Measurements from ENCODE around the gene ANAPC1.
"Not testable (repeated sequence)": the region's sequence is repeated elsewhere in the genome, so short reads cannot be mapped to it uniquely, and the experiment has no call there.

ANAPC1 gene, protein sequence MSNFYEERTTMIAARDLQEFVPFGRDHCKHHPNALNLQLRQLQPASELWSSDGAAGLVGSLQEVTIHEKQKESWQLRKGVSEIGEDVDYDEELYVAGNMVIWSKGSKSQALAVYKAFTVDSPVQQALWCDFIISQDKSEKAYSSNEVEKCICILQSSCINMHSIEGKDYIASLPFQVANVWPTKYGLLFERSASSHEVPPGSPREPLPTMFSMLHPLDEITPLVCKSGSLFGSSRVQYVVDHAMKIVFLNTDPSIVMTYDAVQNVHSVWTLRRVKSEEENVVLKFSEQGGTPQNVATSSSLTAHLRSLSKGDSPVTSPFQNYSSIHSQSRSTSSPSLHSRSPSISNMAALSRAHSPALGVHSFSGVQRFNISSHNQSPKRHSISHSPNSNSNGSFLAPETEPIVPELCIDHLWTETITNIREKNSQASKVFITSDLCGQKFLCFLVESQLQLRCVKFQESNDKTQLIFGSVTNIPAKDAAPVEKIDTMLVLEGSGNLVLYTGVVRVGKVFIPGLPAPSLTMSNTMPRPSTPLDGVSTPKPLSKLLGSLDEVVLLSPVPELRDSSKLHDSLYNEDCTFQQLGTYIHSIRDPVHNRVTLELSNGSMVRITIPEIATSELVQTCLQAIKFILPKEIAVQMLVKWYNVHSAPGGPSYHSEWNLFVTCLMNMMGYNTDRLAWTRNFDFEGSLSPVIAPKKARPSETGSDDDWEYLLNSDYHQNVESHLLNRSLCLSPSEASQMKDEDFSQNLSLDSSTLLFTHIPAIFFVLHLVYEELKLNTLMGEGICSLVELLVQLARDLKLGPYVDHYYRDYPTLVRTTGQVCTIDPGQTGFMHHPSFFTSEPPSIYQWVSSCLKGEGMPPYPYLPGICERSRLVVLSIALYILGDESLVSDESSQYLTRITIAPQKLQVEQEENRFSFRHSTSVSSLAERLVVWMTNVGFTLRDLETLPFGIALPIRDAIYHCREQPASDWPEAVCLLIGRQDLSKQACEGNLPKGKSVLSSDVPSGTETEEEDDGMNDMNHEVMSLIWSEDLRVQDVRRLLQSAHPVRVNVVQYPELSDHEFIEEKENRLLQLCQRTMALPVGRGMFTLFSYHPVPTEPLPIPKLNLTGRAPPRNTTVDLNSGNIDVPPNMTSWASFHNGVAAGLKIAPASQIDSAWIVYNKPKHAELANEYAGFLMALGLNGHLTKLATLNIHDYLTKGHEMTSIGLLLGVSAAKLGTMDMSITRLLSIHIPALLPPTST (N-terminal part only)

DNA sequence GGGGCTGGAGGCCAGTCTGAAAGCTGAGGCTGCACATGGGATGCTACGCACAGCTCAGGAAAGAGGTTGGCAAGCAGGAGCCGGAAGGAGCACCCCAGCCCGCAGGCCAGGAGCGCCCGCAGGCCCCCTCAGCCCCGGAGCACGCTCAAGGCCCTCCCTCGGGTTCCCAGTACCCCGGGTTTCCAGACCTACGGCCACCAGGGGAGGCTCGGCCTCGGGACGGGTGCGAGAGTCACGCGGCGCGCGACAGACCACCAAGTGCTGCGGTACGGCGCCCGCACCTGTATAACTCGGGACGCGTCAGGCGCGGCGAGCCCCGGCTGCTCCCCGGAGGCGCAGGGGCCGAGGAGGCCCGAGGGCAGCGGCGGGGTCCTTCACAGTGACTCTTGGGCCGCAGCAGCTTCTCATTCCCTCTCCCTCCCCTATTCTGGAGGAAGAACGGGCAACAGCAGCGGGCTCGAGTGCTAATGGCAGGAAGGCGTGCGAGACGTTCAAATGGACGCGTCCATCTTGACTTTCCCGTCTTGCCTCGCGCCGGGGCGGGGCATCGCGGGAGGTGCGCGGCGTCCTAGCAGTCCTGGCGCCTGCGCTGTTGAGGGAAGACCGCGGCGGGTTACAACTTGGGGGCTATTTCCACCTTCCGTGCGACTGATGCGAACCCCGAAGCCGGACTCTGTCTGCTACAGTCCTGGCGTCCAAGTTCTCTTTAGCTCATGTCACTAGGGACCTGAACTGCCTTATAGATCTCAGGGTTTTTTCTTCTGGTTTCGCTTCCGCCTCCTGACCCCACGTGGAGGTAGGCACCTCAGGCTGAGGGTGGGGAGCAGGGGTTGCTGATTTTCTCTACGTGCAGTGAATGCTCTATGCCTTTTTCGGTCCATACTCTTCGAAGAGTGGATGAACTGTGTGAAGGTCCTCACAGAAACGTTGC, at the start of gene ANAPC1:
TSS of gene ANAPC1 (minus strand) at position 533 of the 931 bp plus-strand sequence. CDS start 3,368 bp downstream, outside the sequence.
- peak; percentile 51 to 76 for DNase-seq (ENCODE audit: low read depth in 2 of 2)

DNA sequence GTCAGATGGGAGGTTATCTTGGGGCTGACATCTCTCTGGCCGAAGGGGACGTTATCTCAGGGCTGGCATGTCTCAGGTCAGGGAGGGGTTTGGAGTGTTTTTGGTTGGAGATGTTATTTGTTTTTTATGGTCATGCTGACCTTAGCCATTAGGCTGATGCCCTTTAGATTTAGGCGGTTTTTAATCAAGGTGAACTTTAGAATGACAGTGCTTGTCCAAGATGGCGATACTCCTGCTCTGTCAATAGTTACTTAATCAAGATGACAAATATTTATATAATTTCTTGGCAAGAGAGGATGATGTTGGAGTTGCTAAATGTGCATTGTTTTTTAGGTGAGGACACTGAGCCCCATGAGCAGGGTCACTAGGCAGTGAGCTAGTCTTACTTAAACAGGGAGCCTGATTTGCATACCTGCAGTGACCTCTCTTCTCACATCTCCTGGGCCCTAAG, 48.9 kb upstream of the ANAPC1 start:
- DNase-seq (ENCODE audit: low read depth in 2 of 2), result no peak

GRCh38 chr2:111930875-111931274, 46.9 kb upstream of the ANAPC1 start:
- no peak for DNase-seq (ENCODE audit: low read depth in 2 of 2)

GRCh38 chr2:111930409-111930808, 46.4 kb upstream of the ANAPC1 start:
- DNase-seq (ENCODE audit: low read depth in 2 of 2), result no peak

- no peak for DNase-seq (ENCODE audit: low read depth in 2 of 2)
These were observed 43.7 kb upstream of the ANAPC1 start for GRCh38 chr2:111927723-111928122.

- DNase-seq (ENCODE audit: low read depth in 2 of 2), result no peak
These were observed 40.7 kb upstream of the ANAPC1 start for GRCh38 chr2:111924617-111925107.

DNA sequence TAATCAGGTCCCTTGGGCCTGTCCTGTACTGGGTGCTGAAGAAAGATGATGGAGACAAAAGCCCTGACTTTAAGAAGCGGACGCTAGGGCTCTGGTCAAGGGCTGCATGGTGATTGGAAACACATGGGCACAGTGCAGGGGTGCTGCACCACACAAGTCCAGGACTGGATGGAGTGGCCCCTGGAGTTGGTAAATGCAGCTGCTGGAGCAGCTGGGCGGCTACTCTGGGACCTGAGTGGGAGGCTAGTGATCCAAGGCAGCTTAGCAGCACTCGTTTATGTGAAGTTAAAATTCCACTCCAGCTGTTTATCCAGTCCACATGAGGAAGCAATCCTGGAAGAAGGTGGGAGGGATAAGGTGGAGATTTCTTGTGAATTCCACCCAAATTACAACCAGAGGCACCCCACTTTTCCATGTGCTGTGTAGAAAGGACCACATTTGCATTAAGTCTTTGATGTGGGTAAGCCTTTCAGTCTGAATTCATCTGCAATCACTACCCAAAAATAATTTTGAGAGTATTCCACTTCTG, 39.3 kb upstream of the ANAPC1 start:
- no peak for DNase-seq (ENCODE audit: low read depth in 2 of 2)

DNA sequence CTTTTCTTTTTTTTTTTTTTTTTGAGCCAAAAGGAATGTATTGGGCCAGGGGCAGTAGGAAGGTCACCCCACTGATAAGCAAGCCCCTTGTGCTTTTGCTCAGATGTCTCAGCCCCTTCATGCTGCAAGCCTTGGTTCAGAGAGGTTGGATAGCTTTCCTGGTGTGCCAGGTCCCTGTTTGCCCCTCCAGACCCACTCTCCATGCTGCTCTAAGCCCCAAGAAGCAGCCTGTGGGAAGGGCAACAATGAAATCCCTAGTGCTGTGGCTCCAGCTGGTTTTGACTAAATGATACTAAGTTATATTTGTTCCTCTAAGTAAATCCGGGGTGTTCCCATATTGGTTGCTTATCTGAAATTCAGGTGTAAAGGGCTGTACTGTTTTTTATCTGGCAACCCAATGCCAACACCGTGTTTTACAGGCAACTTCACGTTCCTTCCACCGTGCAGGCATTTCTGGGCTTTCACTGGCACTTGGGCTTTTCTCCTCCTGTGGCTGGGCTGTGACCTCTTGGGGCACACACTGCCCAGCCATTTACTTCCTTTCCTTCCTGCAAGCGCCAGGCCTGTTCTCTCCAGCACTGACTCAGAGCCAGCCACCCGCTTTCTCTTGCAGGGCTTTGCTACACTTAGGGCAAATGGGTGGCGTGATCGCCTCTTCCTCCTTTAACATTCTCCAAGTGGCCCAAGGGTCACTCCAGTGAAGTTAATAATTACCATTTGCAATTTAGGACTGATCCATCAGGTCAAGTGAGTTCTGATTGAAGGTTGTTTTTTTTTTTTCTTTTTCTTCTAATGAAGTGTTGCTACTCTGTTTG, 36.0 kb upstream of the ANAPC1 start:
- DNase-seq (ENCODE audit: low read depth in 2 of 2), result no peak

DNA sequence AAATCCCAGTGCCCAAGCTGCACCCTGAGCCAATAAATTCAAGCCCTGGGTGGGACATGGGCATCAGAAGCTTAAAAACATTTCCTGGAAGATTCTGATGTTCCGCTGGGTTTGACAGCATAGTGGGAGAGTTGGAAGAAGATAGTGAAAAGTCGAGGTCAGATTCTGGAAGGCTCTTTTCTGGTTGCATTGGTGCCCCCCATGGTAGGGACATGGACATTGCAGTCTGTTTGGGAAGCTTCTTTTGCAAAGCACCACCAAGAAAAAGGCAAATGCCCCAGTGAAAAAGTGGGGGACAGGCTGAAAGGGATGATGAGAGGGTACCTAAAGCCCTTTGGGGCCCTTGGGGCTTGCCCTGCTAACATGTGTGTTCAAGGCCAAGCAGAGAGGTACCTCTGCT, 35.4 kb upstream of the ANAPC1 start:
- DNase-seq (ENCODE audit: low read depth in 2 of 2), result no peak

- DNase-seq (ENCODE audit: low read depth in 2 of 2), result no peak
These were observed 34.4 kb upstream of the ANAPC1 start for GRCh38 chr2:111918383-111918806.

- no peak for DNase-seq (ENCODE audit: low read depth in 2 of 2)
These were observed 33.1 kb upstream of the ANAPC1 start for GRCh38 chr2:111917106-111917505.

DNA sequence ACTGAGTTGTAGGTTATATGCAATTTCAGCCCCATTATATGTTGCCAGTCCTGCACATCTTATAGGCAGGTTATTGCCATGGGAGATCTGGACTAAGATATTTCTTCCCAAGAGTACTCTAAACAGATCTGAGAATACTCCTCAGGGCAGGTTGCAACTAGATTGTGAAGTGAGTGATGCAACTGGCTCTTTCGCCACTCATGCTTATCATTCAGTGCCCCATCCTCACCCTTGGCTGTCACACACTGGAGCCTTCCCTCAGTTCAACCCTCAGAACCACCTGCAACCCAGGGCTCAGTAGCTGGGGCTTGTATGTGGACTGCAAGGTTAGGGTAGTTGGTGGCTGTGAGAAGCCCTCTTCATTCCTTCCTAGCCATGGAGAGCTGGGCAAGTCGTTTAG, 28.6 kb upstream of the ANAPC1 start:
- DNase-seq (ENCODE audit: low read depth in 2 of 2), result no peak

DNA sequence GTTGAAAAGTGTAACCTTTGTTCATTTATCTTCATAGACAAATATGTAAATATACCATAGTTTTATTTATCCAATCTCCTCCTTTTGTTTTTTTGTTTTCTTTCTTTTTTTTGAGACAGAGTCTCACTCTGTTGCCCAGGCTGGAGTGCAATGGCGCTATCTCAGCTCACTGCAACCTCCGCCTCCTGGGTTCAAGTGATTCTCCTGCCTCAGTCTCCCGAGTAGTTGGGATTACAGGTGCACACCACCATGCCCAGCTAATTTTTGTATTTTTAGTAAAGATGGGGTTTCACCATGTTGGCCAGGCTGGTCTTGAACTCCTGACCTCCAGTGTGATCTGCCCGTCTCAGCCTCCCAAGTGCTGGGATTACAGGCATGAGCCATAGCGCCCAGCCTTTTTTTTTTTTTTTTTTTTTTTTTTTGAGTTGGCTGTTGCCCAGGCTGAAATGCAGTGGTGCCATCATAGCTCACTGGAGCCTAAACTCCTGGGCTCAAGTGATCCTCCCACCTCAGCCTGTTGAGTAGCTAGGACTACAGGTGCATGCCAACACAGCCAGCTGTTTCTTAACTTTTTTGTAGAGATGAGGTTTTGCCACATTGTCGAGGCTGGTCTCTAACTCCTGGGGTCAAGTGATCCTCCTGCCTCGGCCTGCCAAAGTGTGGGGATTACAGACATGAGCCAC, 27.4 kb upstream of the ANAPC1 start:
- DNase-seq (ENCODE audit: low read depth in 2 of 2), result not testable (repeated sequence)

DNA sequence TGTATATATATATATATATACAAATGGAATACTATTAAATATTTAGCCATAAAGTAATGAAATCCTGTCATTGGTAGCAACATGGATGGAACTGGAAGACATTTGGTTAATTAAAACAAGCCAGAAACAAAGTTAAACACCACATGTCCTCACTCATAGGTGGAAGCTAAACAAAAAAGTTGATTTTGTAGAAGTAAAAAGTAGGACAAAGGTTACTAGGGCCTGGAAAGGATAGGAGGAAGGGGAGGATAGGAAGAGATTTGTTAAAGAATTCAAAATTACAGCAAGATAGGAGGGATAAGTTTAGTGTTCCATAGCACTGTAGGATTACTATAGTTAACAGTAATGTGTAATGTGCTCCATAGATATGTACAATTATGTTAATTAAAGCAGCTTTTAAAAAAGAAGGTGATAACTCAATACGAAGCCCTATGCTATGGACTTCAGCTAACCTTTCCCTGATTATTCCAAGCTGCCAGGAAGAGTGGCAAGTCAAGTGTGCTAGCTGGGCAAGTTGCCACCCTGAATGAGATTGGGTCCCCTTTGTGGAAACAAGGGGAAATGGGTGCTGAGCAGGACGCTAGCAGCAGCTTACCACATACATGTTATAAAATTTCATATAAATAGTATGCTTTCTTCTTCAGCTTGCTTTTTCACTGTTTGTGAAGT, 26.8 kb upstream of the ANAPC1 start:
- no peak for DNase-seq (ENCODE audit: low read depth in 2 of 2)

GRCh38 chr2:111909997-111910396, 26.0 kb upstream of the ANAPC1 start:
- DNase-seq (ENCODE audit: low read depth in 2 of 2), result not testable (repeated sequence)

GRCh38 chr2:111909079-111909478, 25.1 kb upstream of the ANAPC1 start:
- no peak for DNase-seq (ENCODE audit: low read depth in 2 of 2)

DNA sequence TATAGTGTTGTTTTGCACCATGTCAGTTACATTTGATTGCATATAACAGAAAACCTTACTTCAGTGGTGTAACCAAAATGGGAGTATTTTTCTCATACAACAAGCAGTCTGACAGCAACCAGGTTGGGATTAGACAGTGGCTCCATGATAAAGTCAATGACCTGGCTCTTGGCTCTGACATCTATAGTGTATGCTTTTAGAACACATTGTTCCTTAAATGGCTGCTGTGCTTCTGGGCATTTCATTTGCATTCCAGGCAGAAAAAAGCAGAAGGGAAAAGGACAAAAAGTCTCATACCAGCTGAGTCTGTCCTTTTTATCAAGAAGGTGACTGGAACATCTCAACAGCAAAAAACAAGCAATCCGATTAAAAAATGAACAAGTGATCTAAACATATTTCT, 24.6 kb upstream of the ANAPC1 start:
- no peak for DNase-seq (ENCODE audit: low read depth in 2 of 2)

- DNase-seq (ENCODE audit: low read depth in 2 of 2), result no peak
These were observed 22.2 kb upstream of the ANAPC1 start for GRCh38 chr2:111905990-111906735.
